Measurements from ENCODE around the gene GNGT2. TPM values are rescaled to one million over a fixed set of nuclear protein-coding genes. Genes with fewer than 3 reads are reported as not detected.

Gene GNGT2
- polyA plus RNA-seq, 1 donor (not counting 4 experiments of a cell fraction or from before 2014, with no cell fraction given): not detected

DNA sequence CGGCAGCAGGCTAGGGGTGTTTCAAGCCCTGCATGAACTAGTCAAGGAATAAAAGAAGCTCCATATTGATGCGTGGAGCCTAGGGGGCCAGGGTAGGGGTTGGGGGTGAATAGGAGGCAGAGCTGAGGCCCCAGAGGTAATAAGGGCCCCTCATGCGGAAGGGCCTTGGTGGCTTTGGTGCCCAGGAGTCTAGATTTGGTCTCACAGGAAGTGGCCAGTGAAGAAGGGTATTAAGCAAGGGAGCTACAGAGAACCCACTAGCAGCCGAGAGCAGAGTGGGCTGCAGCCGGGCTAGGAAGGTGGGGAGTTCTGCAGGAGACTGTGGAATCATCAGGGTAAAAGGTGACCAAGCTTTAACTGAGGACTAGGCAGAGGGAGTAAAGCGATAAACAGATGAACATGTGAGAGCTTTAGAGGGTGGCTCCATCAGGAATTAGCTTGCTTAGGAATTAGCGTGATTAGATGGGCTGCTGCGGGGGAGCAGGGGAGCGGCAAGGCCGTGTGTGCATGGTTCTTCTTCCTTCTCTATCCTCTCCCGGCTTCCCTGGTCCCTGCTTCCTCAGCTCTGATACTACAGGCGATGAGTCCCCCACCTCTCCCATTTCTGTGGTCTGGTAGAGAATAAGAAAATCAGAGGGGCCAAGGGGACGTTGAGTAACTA is 9.8 kb downstream of the GNGT2 start:
- Histone ChIP-seq H2AFZ (ENCODE audit: control insufficient read depth, low read length) (no peak overlapping the region), H4K20me1 (ENCODE audit: control insufficient read depth, extremely low read depth, insufficient read depth, low read length) (no peaks in the 10 kb centered on the region), H3K27ac (ENCODE audit: control insufficient read depth, insufficient read depth, low read length) (no peak overlapping the region), H3K9ac (ENCODE audit: control insufficient read depth, extremely low read depth, insufficient read depth, low read length) (no peak overlapping the region), H3K79me2 (ENCODE audit: control insufficient read depth, insufficient read depth, low read length) (no peaks in the 10 kb centered on the region), H3K4me2 (ENCODE audit: control insufficient read depth, extremely low read depth, insufficient read depth, low read depth, low read length) (no peak overlapping the region), H3K4me1 (ENCODE audit: control insufficient read depth, extremely low read depth, insufficient read depth, low read length) (no peaks in the 10 kb centered on the region), H3K27me3 (ENCODE audit: control insufficient read depth, extremely low read depth, insufficient read depth, low read length) (peaks cover 11% of the 10 kb centered on the region), H3K36me3 (ENCODE audit: control insufficient read depth in 2 of 2, extremely low read depth in 1 of 2, insufficient read depth in 2 of 2, low read length in 2 of 2) (no peaks in the 10 kb centered on the region), H3K9me1 (ENCODE audit: control insufficient read depth, extremely low read depth, insufficient read depth, low read length) (no peaks in the 10 kb centered on the region), H3K9me3 (ENCODE audit: control insufficient read depth, low read depth, low read length) (no peaks in the 10 kb centered on the region), H3K4me3 (ENCODE audit: control insufficient read depth in 2 of 3, extremely low read depth in 1 of 3, insufficient read depth in 2 of 3, low read depth in 1 of 3, low read length in 3 of 3) (no peak overlapping the region)
- FAIRE-seq: no peak
- TF ChIP-seq EZH2 (IDR thresholded peaks at IDR 0.05; ENCODE audit: low read length): no peak
- TF ChIP-seq, protein P1, sequence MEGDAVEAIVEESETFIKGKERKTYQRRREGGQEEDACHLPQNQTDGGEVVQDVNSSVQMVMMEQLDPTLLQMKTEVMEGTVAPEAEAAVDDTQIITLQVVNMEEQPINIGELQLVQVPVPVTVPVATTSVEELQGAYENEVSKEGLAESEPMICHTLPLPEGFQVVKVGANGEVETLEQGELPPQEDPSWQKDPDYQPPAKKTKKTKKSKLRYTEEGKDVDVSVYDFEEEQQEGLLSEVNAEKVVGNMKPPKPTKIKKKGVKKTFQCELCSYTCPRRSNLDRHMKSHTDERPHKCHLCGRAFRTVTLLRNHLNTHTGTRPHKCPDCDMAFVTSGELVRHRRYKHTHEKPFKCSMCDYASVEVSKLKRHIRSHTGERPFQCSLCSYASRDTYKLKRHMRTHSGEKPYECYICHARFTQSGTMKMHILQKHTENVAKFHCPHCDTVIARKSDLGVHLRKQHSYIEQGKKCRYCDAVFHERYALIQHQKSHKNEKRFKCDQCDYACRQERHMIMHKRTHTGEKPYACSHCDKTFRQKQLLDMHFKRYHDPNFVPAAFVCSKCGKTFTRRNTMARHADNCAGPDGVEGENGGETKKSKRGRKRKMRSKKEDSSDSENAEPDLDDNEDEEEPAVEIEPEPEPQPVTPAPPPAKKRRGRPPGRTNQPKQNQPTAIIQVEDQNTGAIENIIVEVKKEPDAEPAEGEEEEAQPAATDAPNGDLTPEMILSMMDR (optimal IDR thresholded peaks at IDR 0.05 in 1 of 3, IDR thresholded peaks at IDR 0.05 in 1 of 3, conservative IDR thresholded peaks at IDR 0.05 in 1 of 3; ENCODE audit: extremely low read depth in 1 of 3, insufficient read depth in 2 of 3, low read length in 3 of 3): no peak
- no peak for DNase-seq (ENCODE audit: low read depth, low spot score)
- dilution Hi-C loops (cut with MboI; ENCODE audit: extremely low pct_ligation_motif_present, low sequenced_read_pairs): loop anchor here (10.0 kb wide), 1 partner anchor 84 kb away; no protein-coding TSS in a partner anchor

DNA sequence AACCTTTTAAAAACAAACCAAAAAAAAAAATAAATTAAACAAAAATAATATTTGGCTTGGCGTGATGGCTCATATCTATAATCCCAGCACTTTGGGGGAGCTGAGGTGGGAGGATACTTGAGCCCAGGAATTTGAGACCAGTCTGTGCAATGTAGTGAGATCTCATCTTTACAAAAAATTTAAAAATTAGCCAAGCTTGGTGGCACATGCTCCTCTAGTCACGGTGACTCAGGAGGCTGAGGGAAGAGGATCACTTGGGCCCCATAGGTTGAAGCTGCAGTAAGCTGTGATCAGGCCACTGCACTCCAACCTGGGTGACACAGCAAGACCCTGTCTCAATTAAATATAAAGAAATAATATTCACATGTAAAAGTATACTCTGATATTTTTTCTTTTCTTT is 12.2 kb downstream of the GNGT2 start:
- no peaks in the 10 kb centered on the region for H3K9me1 ChIP-seq (ENCODE audit: control insufficient read depth, extremely low read depth, insufficient read depth, low read length)
- H3K79me2 ChIP-seq (ENCODE audit: control insufficient read depth, insufficient read depth, low read length): no peaks in the 10 kb centered on the region
- FAIRE-seq (no peak), DNase-seq (ENCODE audit: low read depth, low spot score) (no peak)
- dilution Hi-C loops (cut with MboI; ENCODE audit: extremely low pct_ligation_motif_present, low sequenced_read_pairs): no loop called here
- H3K9ac ChIP-seq (ENCODE audit: control insufficient read depth, extremely low read depth, insufficient read depth, low read length): no peak overlapping the region
- no peak overlapping the region for H2AFZ ChIP-seq (ENCODE audit: control insufficient read depth, low read length)
- no peaks in the 10 kb centered on the region for H3K36me3 ChIP-seq (ENCODE audit: control insufficient read depth in 2 of 2, extremely low read depth in 1 of 2, insufficient read depth in 2 of 2, low read length in 2 of 2)
- H3K4me2 ChIP-seq (ENCODE audit: control insufficient read depth, extremely low read depth, insufficient read depth, low read depth, low read length): no peak overlapping the region
- H3K9me3 ChIP-seq (ENCODE audit: control insufficient read depth, low read depth, low read length): no peaks in the 10 kb centered on the region
- H4K20me1 ChIP-seq (ENCODE audit: control insufficient read depth, extremely low read depth, insufficient read depth, low read length): no peaks in the 10 kb centered on the region
- no peak overlapping the region for H3K4me3 ChIP-seq (ENCODE audit: control insufficient read depth in 2 of 3, extremely low read depth in 1 of 3, insufficient read depth in 2 of 3, low read depth in 1 of 3, low read length in 3 of 3)
- TF ChIP-seq, protein P1 (optimal IDR thresholded peaks at IDR 0.05 in 1 of 3, IDR thresholded peaks at IDR 0.05 in 1 of 3, conservative IDR thresholded peaks at IDR 0.05 in 1 of 3; ENCODE audit: extremely low read depth in 1 of 3, insufficient read depth in 2 of 3, low read length in 3 of 3): no peak
- no peak for TF ChIP-seq EZH2 (IDR thresholded peaks at IDR 0.05; ENCODE audit: low read length)
- H3K27me3 ChIP-seq (ENCODE audit: control insufficient read depth, extremely low read depth, insufficient read depth, low read length): peaks cover 6% of the 10 kb centered on the region
- peaks cover 7% of the 10 kb centered on the region for H3K4me1 ChIP-seq (ENCODE audit: control insufficient read depth, extremely low read depth, insufficient read depth, low read length)
- H3K27ac ChIP-seq (ENCODE audit: control insufficient read depth, insufficient read depth, low read length): no peak overlapping the region
